Pulmonary artery endothelial cell (primary cell): Measurements from ENCODE around the gene SYN1. TPM values are rescaled to one million over a fixed set of nuclear protein-coding genes. Genes with fewer than 3 reads are reported as not detected.

Experiments
- DNase-seq: peaks from one replicate; pipeline ENCODE4 v3.0.0-alpha.2; 2011; ENCODE audit warnings: low read depth, low spot score
- total RNA-seq: library from RNA; depleted of rRNA; stranded (reverse); fragments of >200 nt; gene quantifications from 2 replicates; pipeline ENCODE4 v1.2.3, GENCODE V29; 2014

The SYN1 gene
- total RNA-seq, 1 donor from 2014 or later, result not detected

- DNase-seq, result no peak
Measured at GRCh38 chrX:47530049-47530448, 89.6 kb downstream of the SYN1 start.

DNA sequence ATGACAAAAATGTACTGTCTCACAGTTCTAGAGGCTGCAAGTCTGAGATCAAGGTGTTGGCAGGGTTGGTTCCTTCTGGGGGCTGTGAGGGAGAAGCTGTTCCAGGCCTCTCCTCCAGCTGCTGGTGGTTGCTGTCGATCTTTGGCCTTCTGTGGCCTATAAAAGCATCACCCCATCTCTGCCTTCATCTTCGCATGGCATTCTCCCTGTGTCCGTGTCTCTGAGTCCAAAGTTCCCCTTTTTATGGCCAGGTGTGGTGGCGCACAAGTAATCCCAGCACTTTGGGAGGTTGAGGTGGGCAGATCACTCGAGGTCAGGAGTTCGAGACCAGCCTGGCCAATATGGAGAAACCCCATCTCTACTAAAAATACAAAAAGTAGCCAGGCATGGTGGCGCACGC lies 90.1 kb downstream of the SYN1 start:
- DNase-seq, result no peak

- DNase-seq, result no peak
Measured at GRCh38 chrX:47523713-47524166, 95.9 kb downstream of the SYN1 start.

GRCh38 chrX:47523297-47523696 lies 96.4 kb downstream of the SYN1 start:
- DNase-seq, result peak; percentile 11

Other genes starting within 250 kb of the SYN1 start
- gene ZNF157, start 249.3 kb downstream of the SYN1 start, total RNA-seq, result not detected in 2 replicates
- 4.2 and 7.2 TPM in 2 replicates for gene ZNF41, start 136.6 kb downstream of the SYN1 start, total RNA-seq
- gene ARAF, start 58.7 kb downstream of the SYN1 start, total RNA-seq, result 10.6 and 16.6 TPM in 2 replicates
- 48.8 and 52.0 TPM in 2 replicates for gene TIMP1, start 37.4 kb downstream of the SYN1 start, total RNA-seq
- gene CFP, start 10.1 kb upstream of the SYN1 start, total RNA-seq, result 0.13 and 0.18 TPM in 2 replicates
- 10.7 and 14.8 TPM in 2 replicates for gene ELK1, start 30.7 kb upstream of the SYN1 start, total RNA-seq
- gene UXT, start 39.3 kb upstream of the SYN1 start, total RNA-seq, result 89.2 and 117 TPM in 2 replicates
- 3.9 and 7.7 TPM in 2 replicates for gene ZNF81, start 217.0 kb upstream of the SYN1 start, total RNA-seq